22Rv1 (cell line): ENCODE measurements around the gene CCDC183.

Experiments used
- CTCF ChIP-seq: fragments of 450-650 bp; IDR thresholded peaks from 2 replicates; pipeline ENCODE4 v1.5.1; 2017; ENCODE audit warnings: mild to moderate bottlenecking
- ZFX ChIP-seq: fragments of 450-650 bp; IDR thresholded peaks from 2 replicates; pipeline ENCODE4 v1.6.1; 2017; ENCODE audit warnings: antibody characterized with exemption, borderline replicate concordance

GRCh38 chr9:136857166-136857565 lies 61.0 kb downstream of the CCDC183 start:
- TF ChIP-seq CTCF = no peak
- no peak for TF ChIP-seq ZFX
